WTC11 (cell line): Measurements from ENCODE around the gene OR2T12. TPM values are rescaled to one million over a fixed set of nuclear protein-coding genes. Genes with fewer than 3 reads are reported as not detected.
"Not testable (repeated sequence)": the region's sequence is repeated elsewhere in the genome, so short reads cannot be mapped to it uniquely, and the experiment has no call there.

Source experiments
- ATAC-seq: fragments of 200-7000 bp; cut with Tn5 transposase; 2 replicates; pipeline ENCODE4 v1.10.0; 2021; ENCODE audit warnings: mild to moderate bottlenecking, moderate library complexity
- CTCF ChIA-PET: fragments of 300-600 bp; sonication (Branson Sonifier 250); formaldehyde crosslinking; loops from one replicate; lab custom pipeline; 2021; ENCODE audit warnings: antibody characterized with exemption; lab: Charles Lee
- POLR2A ChIA-PET: fragments of 350-600 bp; sonication (Branson Sonifier 250); formaldehyde crosslinking; loops from one replicate; lab custom pipeline; 2021; ENCODE audit warnings: antibody characterized with exemption; lab: Charles Lee
- DNase-seq: peaks from one replicate; pipeline ENCODE4 v3.0.0; 2021; ENCODE audit warnings: low spot score
- H3K27ac Mint-ChIP-seq: 2 replicates; pipeline ENCODE4 v1.8.0; 2021; ENCODE audit warnings: mixed read lengths
- H3K27me3 Mint-ChIP-seq: 2 replicates; pipeline ENCODE4 v1.8.0; 2021; ENCODE audit warnings: low read depth, mild to moderate bottlenecking, moderate library complexity, mixed read lengths
- H3K36me3 Mint-ChIP-seq: 2 replicates; pipeline ENCODE4 v1.8.0; 2021; ENCODE audit warnings: mixed read lengths
- H3K4me1 Mint-ChIP-seq: 2 replicates; pipeline ENCODE4 v1.8.0; 2022; ENCODE audit warnings: mixed read lengths
- H3K4me3 Mint-ChIP-seq: 2 replicates; pipeline ENCODE4 v1.8.0; 2021; ENCODE audit warnings: mild to moderate bottlenecking, moderate library complexity, mixed read lengths
- H3K9me3 Mint-ChIP-seq: 2 replicates; pipeline ENCODE4 v1.8.0; 2021; ENCODE audit warnings: mixed read lengths
- CBFB ChIP-seq: sonication (generic); formaldehyde crosslinking; IDR thresholded peaks from 2 replicates; pipeline ENCODE4 v1.8.1; 2022; ENCODE audit warnings: mild to moderate bottlenecking, low read depth, missing genetic modification reagents
- CREB1 ChIP-seq: sonication (generic); formaldehyde crosslinking; IDR thresholded peaks from 2 replicates; pipeline ENCODE4 v1.8.0; 2023; ENCODE audit warnings: mild to moderate bottlenecking, missing genetic modification reagents
- CTCF ChIP-seq: fragments of 200-600 bp; IDR thresholded peaks from 2 replicates; pipeline ENCODE4 v1.8.0; 2022; ENCODE audit warnings: antibody characterized with exemption
- EMX1 ChIP-seq: fragments of 250-450 bp; sonication (Bioruptor Pico); IDR thresholded peaks from 2 replicates; pipeline ENCODE4 v1.8.0; 2021; ENCODE audit warnings: mild to moderate bottlenecking
- ERG ChIP-seq: fragments of 250-450 bp; sonication (Bioruptor Pico); IDR thresholded peaks from 2 replicates; pipeline ENCODE4 v1.8.0; 2021; ENCODE audit warnings: mild to moderate bottlenecking
- GRHL2 ChIP-seq: fragments of 250-450 bp; sonication (Bioruptor Pico); IDR thresholded peaks from 2 replicates; pipeline ENCODE4 v1.8.0; 2022; ENCODE audit warnings: mild to moderate bottlenecking, moderate library complexity; ENCODE audit not compliant: insufficient replicate concordance, severe bottlenecking
- KAT7 ChIP-seq: sonication (generic); formaldehyde crosslinking; IDR thresholded peaks from 2 replicates; pipeline ENCODE4 v1.8.1; 2023; ENCODE audit warnings: missing genetic modification reagents, mild to moderate bottlenecking, borderline replicate concordance
- NFE2L1 ChIP-seq: sonication (generic); formaldehyde crosslinking; IDR thresholded peaks from 2 replicates; pipeline ENCODE4 v1.8.1; 2023; ENCODE audit warnings: missing genetic modification reagents
- SP1 ChIP-seq: sonication (generic); formaldehyde crosslinking; conservative IDR thresholded peaks from 2 replicates; pipeline ENCODE4 v1.8.1; 2022; ENCODE audit warnings: missing genetic modification reagents
- TP53 ChIP-seq: sonication (generic); formaldehyde crosslinking; IDR thresholded peaks from 2 replicates; pipeline ENCODE4 v1.8.1; 2023; ENCODE audit warnings: mild to moderate bottlenecking, missing genetic modification reagents
- ZNF138 ChIP-seq: sonication (generic); formaldehyde crosslinking; conservative IDR thresholded peaks from 2 replicates; pipeline ENCODE4 v1.8.1; 2022; ENCODE audit warnings: mild to moderate bottlenecking, moderate library complexity, missing genetic modification reagents
- ZNF281 ChIP-seq: sonication (generic); formaldehyde crosslinking; IDR thresholded peaks from 2 replicates; pipeline ENCODE4 v1.8.0; 2023; ENCODE audit warnings: mild to moderate bottlenecking, missing genetic modification reagents
- ZNF317 ChIP-seq: sonication (generic); formaldehyde crosslinking; IDR thresholded peaks from 2 replicates; pipeline ENCODE4 v1.8.1; 2023; ENCODE audit warnings: low read depth, mild to moderate bottlenecking, moderate library complexity, missing genetic modification reagents, borderline replicate concordance
- total RNA-seq: library from RNA; stranded (reverse); gene quantifications from 3 replicates; pipeline ENCODE4 v1.2.3, GENCODE V29; 2021

The OR2T12 gene
- total RNA-seq, 1 experiment from 2014 or later = not detected

GRCh38 chr1:248306103-248306502 lies 2.9 kb upstream of the OR2T12 start:
- Mint-ChIP-seq H3K9me3 (peaks cover 74% of the 10 kb centered on the region), H3K4me3 (no peak overlapping the region), H3K27ac (no peak overlapping the region), H3K36me3 (peaks cover 58% of the 10 kb centered on the region), H3K4me1 (no peaks in the 10 kb centered on the region), H3K27me3 (no peaks in the 10 kb centered on the region)
- DNase-seq (no peak), ATAC-seq (no peak)
- TF ChIP-seq ZNF138 (CRISPR knock-in tag) (no peak), CREB1 (CRISPR knock-in tag) (no peak), EMX1 (CRISPR knock-in tag) (no peak), ZNF281 (CRISPR knock-in tag) (no peak), TP53 (no peak), ERG (CRISPR knock-in tag) (no peak)
- ChIA-PET POLR2A (no interaction called here), CTCF (no interaction called here)

GRCh38 chr1:248305672-248306071 lies 2.4 kb upstream of the OR2T12 start:
- H3K27me3 Mint-ChIP-seq, POLR2A ChIA-PET, DNase-seq, H3K4me3 Mint-ChIP-seq, H3K27ac Mint-ChIP-seq, ATAC-seq, H3K4me1 Mint-ChIP-seq, CTCF ChIA-PET: not testable (repeated sequence)
- peaks cover 58% of the 10 kb centered on the region for H3K36me3 Mint-ChIP-seq
- H3K9me3 Mint-ChIP-seq = peaks cover 74% of the 10 kb centered on the region

GRCh38 chr1:248288391-248288790 lies 14.8 kb downstream of the OR2T12 start:
- ATAC-seq = no peak
- Mint-ChIP-seq H3K36me3 (peaks cover 53% of the 10 kb centered on the region), H3K27me3 (peaks cover 8% of the 10 kb centered on the region), H3K4me1 (no peaks in the 10 kb centered on the region), H3K9me3 (peaks cover 72% of the 10 kb centered on the region), H3K4me3 (no peak overlapping the region), H3K27ac (no peak overlapping the region)
- CTCF ChIA-PET = no interaction called here
- POLR2A ChIA-PET = no interaction called here
- DNase-seq = no peak
- TF ChIP-seq GRHL2 (CRISPR knock-in tag) (no peak), CTCF (no peak), CBFB (CRISPR knock-in tag) (no peak), KAT7 (no peak), TP53 (no peak), SP1 (CRISPR knock-in tag) (no peak)

GRCh38 chr1:248277876-248278275 lies 25.3 kb downstream of the OR2T12 start, which contains the start of gene OR2T33:
OR2T33 (minus strand) TSS chr1:248277976; CDS start chr1:248273814, 4,162 bp downstream.
- Mint-ChIP-seq H3K36me3 (peaks cover 59% of the 10 kb centered on the region), H3K27ac (no peak within 1 kb of the TSS), H3K4me3 (no peak within 1 kb of the TSS), H3K27me3 (peaks cover 4% of the 10 kb centered on the region; the same call in 1 of the 2 replicates), H3K9me3 (peaks cover 82% of the 10 kb centered on the region), H3K4me1 (no peaks in the 10 kb centered on the region)
- TF ChIP-seq ZNF317 (CRISPR knock-in tag) (no peak), NFE2L1 (no peak)
- ChIA-PET CTCF (no interaction called here), POLR2A (no interaction called here)
- ATAC-seq (no peak), DNase-seq (no peak)

- POLR2A ChIA-PET, H3K4me1 Mint-ChIP-seq, H3K27ac Mint-ChIP-seq, CTCF ChIA-PET, H3K4me3 Mint-ChIP-seq, H3K27me3 Mint-ChIP-seq, ATAC-seq, DNase-seq: not testable (repeated sequence)
- peaks cover 64% of the 10 kb centered on the region for H3K9me3 Mint-ChIP-seq
- H3K36me3 Mint-ChIP-seq = peaks cover 50% of the 10 kb centered on the region
Observed at GRCh38 chr1:248273225-248273624, 30.0 kb downstream of the OR2T12 start.
